Measurements from ENCODE around the gene SETD1B.
"Not testable (repeated sequence)": the region's sequence is repeated elsewhere in the genome, so short reads cannot be mapped to it uniquely, and the experiment has no call there.

The SETD1B gene

GRCh38 chr12:121828306-121828705 lies 24.5 kb downstream of the SETD1B start:
- DNase-seq, result no peak

- no peak for DNase-seq
These were observed 25.0 kb downstream of the SETD1B start for GRCh38 chr12:121828826-121829225.

GRCh38 chr12:121829250-121829918 lies 25.6 kb downstream of the SETD1B start:
- DNase-seq, result no peak

DNA sequence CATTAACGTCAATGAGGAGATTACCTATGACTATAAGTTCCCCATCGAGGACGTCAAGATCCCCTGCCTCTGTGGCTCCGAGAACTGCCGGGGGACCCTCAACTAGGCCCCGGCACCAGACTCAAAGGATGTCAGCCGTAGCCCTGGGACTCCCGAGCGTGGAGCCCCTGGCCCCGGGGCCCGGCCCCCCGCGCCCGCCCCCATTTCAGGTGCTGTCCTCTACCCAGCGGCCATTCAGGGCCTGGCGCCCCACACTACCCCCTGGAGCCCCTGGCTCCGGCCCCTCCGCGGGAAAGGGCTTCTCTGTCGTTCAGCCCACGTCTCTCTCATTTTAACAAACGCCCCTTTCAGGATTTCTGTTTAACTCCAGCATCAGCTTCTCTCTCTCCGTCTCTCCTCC lies 26.3 kb downstream of the SETD1B start:
- no peak for DNase-seq

DNA sequence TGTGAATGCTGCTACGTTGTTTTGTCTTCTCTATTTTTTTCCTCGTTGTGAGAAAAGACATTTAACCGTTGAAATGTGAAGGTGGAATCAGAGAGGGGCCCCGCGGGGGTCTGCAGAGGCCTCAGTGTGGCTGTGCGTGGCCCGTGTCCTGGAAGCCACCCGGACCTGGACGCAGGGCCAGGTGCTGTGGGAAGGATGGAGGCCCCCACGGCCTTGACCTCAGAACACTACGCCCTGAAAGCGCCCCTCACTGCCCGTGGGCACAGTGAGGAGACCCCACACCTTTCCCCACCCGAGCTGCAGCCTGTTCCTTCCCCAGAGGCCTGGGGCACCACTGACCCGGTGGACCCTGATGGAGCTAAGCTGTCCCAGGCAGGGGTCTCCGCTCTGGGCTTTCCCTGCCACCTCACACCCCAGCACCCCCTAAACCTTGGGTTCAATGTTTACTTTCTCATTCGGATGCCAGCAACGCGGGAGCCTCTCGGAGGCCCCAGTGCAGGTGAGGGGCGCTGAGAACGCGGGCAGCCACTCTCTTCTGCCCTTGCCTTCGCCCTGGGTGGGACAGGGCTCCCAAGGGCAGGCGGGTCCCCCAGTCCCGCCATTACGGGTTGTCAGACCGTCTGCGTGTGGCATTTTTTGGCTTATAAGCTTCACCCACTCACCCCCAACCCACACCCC lies 26.9 kb downstream of the SETD1B start:
- no peak for DNase-seq

DNA sequence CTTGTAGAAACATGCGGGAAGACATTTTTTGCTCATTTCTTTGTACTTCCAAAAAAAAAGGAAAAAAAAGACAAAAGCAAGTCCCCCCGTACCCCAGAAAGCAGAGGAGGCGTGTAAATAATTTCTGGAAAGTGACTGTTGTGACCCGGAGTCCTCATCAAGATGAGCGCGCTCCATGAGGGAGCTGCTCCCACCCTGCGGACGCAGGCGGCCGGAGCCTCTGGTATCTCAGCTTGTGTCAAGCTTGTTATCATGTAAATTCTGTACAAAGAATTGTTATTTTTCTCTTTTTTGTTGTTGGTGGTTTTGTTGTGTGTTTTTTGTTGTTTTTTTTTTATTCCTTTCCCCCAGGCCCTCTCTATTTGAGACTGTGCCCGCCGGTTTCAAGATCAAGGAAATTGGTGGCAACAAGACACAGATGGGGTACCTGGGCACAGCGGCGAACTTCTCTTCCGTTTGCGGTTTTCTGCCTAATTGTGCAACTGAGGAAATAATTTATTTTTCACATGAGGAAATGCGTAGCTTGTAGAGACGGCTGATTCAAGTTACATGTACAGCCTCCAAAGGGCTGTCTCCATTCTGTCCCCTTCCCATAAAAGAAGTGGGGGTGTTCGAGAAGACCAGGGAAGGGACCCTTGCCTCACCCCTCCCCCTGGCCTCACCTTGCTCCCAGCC lies 27.9 kb downstream of the SETD1B start:
- no peak for DNase-seq

DNA sequence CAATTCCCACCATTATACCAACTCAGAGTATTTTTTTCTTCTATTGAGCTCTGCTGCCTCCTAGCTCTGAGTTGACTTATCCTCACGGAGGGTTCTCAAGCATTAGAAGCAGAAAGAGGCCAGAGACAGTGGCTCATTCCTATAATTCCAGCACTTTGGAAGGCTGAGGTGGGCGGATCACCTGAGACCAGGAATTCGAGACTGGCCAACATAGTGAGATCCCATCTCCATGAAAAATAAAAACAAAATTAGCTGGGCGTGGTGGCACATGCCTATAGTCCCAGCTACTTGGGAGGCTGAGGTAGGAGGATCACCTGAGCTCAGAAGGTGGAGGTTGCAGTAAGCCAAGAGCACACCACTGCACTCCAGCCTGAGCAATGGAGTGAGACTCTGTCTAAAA lies 33.9 kb downstream of the SETD1B start:
- DNase-seq, result no peak

DNA sequence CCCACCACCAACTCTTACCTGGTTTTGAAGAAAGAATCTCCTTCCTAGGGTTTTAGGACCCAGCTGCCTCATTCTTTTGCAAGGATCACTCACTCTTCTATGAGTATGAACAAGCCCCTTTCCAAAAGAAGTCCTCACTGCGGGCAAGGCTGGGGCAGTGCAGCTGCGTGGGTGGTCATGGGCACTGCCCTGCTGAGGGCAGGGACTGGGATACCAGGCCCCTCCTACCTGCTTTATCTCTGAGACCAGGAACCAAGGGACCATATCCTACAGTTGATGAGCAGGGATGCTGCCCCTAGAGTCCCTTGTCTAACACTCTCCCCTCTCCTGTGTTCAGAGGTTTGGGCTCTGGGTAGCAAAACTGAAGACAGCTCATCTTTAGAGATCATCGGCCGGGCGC lies 34.3 kb downstream of the SETD1B start:
- DNase-seq, result no peak

- DNase-seq, result peak; percentile 100
These were observed 35.5 kb downstream of the SETD1B start for GRCh38 chr12:121839106-121839992.

DNA sequence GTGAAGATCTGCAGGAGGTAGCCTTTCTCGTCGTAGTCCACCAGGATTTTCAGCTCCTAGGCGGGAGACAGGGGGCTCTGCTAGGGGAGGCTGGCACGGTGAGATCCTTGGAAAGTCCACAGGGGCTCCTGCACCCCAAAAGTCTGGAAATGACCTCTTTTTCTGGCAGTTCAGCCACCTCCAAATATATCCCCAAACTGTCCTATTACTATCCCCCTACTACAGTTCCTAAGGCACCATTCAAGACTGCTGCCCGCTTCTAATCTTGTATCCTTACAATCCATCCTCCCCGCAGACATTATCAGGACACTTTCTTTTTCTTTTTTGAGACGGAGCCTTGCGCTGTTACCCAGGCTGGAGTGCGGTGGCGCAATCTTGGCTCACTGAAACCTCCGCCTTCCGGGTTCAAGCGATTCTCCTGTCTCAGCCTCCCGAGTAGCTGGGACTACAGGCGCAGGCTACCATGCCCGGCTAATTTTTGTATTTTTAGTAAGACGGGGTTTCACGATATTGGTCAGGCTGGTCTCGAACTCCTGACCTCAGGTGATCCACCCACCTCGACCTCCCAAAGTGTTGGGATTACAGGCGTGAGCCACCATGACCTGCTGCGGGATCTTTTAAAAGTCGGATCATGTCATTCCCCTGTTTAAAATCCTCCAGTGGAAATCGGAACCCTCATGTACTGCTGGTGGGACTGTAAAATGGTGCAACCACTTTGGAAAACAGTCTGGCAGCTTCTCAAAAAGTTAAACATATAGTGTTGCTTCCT lies 36.4 kb downstream of the SETD1B start:
- no peak for DNase-seq

GRCh38 chr12:121843236-121843982 lies 39.6 kb downstream of the SETD1B start:
- DNase-seq, result no peak

GRCh38 chr12:121845701-121846100 lies 41.9 kb downstream of the SETD1B start:
- no peak for DNase-seq

GRCh38 chr12:121849211-121849610 lies 45.4 kb downstream of the SETD1B start:
- DNase-seq, result no peak

DNA sequence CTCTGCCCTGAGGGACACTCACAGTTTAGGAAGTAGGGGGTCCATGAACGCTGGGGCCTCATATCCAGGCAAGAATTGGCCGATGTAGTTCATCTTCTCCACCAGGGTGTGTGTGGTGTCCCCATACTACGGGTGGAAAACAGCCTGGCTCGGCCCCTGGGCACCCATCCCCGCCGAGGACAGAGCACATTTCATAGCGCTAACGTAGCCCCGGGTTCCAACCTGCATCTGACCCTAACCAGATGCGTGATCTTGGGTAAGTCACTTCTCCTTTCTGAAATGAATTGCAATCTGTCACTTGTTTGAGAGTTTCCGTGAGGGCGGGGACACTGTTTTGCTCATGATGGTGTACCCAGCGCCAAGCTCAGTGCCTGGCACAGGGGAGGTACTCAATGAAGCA lies 45.9 kb downstream of the SETD1B start:
- no peak for DNase-seq

GRCh38 chr12:121852392-121852791 lies 48.6 kb downstream of the SETD1B start:
- DNase-seq, result not testable (repeated sequence)

GRCh38 chr12:121857322-121858246 lies 53.8 kb downstream of the SETD1B start:
- DNase-seq, result no peak

DNA sequence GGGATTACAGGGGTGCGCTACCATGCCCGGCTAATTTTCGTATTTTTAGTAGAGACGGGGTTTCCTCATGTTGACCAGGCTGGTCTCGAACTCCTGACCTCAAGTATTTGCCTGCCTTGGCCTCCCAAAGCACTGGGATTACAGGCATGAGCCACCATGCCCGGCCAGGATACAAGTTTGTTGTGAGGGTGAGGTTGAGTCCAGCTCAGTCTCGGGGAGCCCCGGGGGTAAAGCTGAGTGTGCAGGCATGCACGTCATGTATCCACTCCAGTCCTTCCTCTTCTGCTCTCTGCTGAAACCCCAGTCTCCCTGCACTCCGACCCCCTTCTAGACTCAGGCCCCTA lies 54.5 kb downstream of the SETD1B start:
- DNase-seq, result no peak

- DNase-seq, result no peak
These were observed 55.1 kb downstream of the SETD1B start, which contains the start of gene HPD for GRCh38 chr12:121858662-121859572. Gene HPD (minus strand): TSS chr12:121858859. CDS start chr12:121858823, 36 bp downstream.

GRCh38 chr12:121860257-121860656 lies 56.4 kb downstream of the SETD1B start:
- DNase-seq, result no peak
